HepG2 (cell line): Measurements from ENCODE around the gene NKX1-2. TPM values are rescaled to one million over a fixed set of nuclear protein-coding genes. Genes with fewer than 3 reads are reported as not detected.
A peak's percentile ranks its signal among the peaks of the same experiment; 100 is the strongest.

Experiments
- ATAC-seq: fragments of 200-7000 bp; cut with Tn5 transposase; 3 replicates; pipeline ENCODE4 v1.9.1; 2020; ENCODE audit warnings: mild to moderate bottlenecking, moderate library complexity
- BruUV-seq: library from RNA; stranded (reverse); fragments of 400-500 nt; replicated peaks from 2 replicates; lab custom pipeline; 2021; lab: Mats Ljungman, UMichigan
- CTCF ChIA-PET: fragments of 300-600 bp; formaldehyde crosslinking; extraction: SDS; loops from one replicate; lab custom pipeline; 2021; ENCODE audit warnings: low total read pairs, inconsistent platforms, low intra/inter-chr PET ratio; lab: Yijun Ruan, JAX
- POLR2A ChIA-PET: fragments of 350-600 bp; sonication (Branson Sonifier 250); formaldehyde crosslinking; loops from one replicate; lab custom pipeline; 2020; ENCODE audit warnings: antibody characterized with exemption, inconsistent platforms; lab: Yijun Ruan, JAX
- DNase-seq: peaks from one replicate; pipeline ENCODE4 v3.0.0-alpha.2; 2015; ENCODE audit warnings: low spot score
- FAIRE-seq: peaks from 3 replicates; lab custom pipeline; 2011; peaks lifted over from hg19 to GRCh38; lab: Jason Lieb, UNC
- H2AFZ ChIP-seq: one replicate; pipeline ENCODE4 v1.6.1; 2011; ENCODE audit warnings: low read length, inconsistent platforms
- H3K27ac ChIP-seq: fragments of 300-600 bp; 3 replicates; pipeline ENCODE4 v1.8.0; 2011; ENCODE audit warnings: mixed run types, mild to moderate bottlenecking, mixed read lengths, low read length, inconsistent platforms; ENCODE audit not compliant: insufficient read depth; ENCODE audit errors: extremely low read length
- H3K27me3 ChIP-seq, 2 experiments: fragments of 200-600 bp in 1 of 2; 2 replicates in 1 of 2; 3 replicates in 1 of 2; pipeline versions ENCODE4 v1.6.0 to v1.8.0; 2011; ENCODE audit warnings: low read length in 2 of 2, mild to moderate bottlenecking in 2 of 2, moderate library complexity in 2 of 2, inconsistent platforms in 1 of 2; ENCODE audit not compliant: insufficient read depth in 2 of 2, control insufficient read depth in 1 of 2
- H3K36me3 ChIP-seq, 2 experiments: fragments of 200-600 bp in 1 of 2; replicated peaks in 1 of 2; 2 replicates in 1 of 2; 3 replicates in 1 of 2; pipeline versions ENCODE4 v1.5.1 to v1.8.0; 2011; ENCODE audit warnings: low read length in 2 of 2, inconsistent platforms in 1 of 2; ENCODE audit not compliant: insufficient read depth in 2 of 2, control insufficient read depth in 1 of 2
- H3K4me1 ChIP-seq: 2 replicates; pipeline ENCODE4 v1.5.1; 2012; ENCODE audit warnings: low read length, inconsistent platforms; ENCODE audit not compliant: insufficient read depth
- H3K4me2 ChIP-seq: 2 replicates; pipeline ENCODE4 v1.6.0; 2011; ENCODE audit warnings: low read depth, low read length, inconsistent platforms
- H3K4me3 ChIP-seq, 3 experiments: fragments of 200-600 bp in 1 of 3; sonication (generic), shearing (Covaris generic) in 1 of 3; replicated peaks in 1 of 3; 2 replicates each; pipeline ENCODE4 v1.5.1; 2011 to 2016; ENCODE audit warnings: low read length in 3 of 3, inconsistent platforms in 2 of 3, low read depth in 2 of 3, mild to moderate bottlenecking in 2 of 3, control low read depth in 1 of 3, mixed read lengths in 1 of 3; ENCODE audit not compliant: insufficient read depth in 1 of 3
- H3K79me2 ChIP-seq: one replicate; pipeline ENCODE4 v1.6.1; 2011; ENCODE audit warnings: low read length, inconsistent platforms; ENCODE audit not compliant: insufficient read depth
- H3K9ac ChIP-seq: 2 replicates; pipeline ENCODE4 v1.6.0; 2011; ENCODE audit warnings: mild to moderate bottlenecking, low read depth, low read length, inconsistent platforms; ENCODE audit not compliant: insufficient read depth
- H3K9me3 ChIP-seq: 2 replicates; pipeline ENCODE4 v1.5.1; 2012; ENCODE audit warnings: mild to moderate bottlenecking, low read length
- H4K20me1 ChIP-seq: 2 replicates; pipeline ENCODE4 v1.6.0; 2011; ENCODE audit warnings: inconsistent platforms, mild to moderate bottlenecking, low read length, moderate library complexity; ENCODE audit not compliant: insufficient read depth
- ARHGAP35 ChIP-seq: sonication (generic); formaldehyde crosslinking; IDR thresholded peaks from 2 replicates; pipeline ENCODE4 v1.9.0; 2022; ENCODE audit warnings: mild to moderate bottlenecking, inconsistent platforms, moderate library complexity, missing genetic modification reagents, borderline replicate concordance
- MLLT10 ChIP-seq: sonication (generic); formaldehyde crosslinking; IDR thresholded peaks from 2 replicates; pipeline ENCODE4 v1.4.0; 2020; ENCODE audit warnings: missing genetic modification reagents
- NFE2L2 ChIP-seq: fragments of 150-350 bp; IDR thresholded peaks from 2 replicates; pipeline ENCODE4 v1.6.1; 2014; ENCODE audit warnings: low read length
- POLR2AphosphoS5 ChIP-seq: IDR thresholded peaks from 2 replicates; pipeline ENCODE4 v1.6.1; 2012; ENCODE audit warnings: low read depth, low read length
- RFXANK ChIP-seq: IDR thresholded peaks from 2 replicates; pipeline ENCODE4 v1.6.1; 2016
- SRF ChIP-seq: IDR thresholded peaks from 2 replicates; pipeline ENCODE4 v1.6.1; 2011; ENCODE audit warnings: mild to moderate bottlenecking, low read depth, low read length, moderate library complexity
- ZBTB33 ChIP-seq: sonication (generic); formaldehyde crosslinking; IDR thresholded peaks from 2 replicates; pipeline ENCODE4 v1.4.0; 2020; ENCODE audit warnings: missing genetic modification reagents
- ZNF589 ChIP-seq: sonication (generic); formaldehyde crosslinking; conservative IDR thresholded peaks from 2 replicates; pipeline ENCODE4 v1.8.0; 2022; ENCODE audit warnings: mild to moderate bottlenecking, moderate library complexity, missing genetic modification reagents
- ZNF678 ChIP-seq: sonication (generic); formaldehyde crosslinking; IDR thresholded peaks from 2 replicates; pipeline ENCODE4 v1.4.0; 2020; ENCODE audit warnings: mild to moderate bottlenecking, missing genetic modification reagents
- WGBS: methylation state at CpG from one replicate; pipeline ENCODE4 v1.1.6; 2017; ENCODE audit warnings: low lambda C conversion rate; 5-methylcytosine and 5-hydroxymethylcytosine counted together
- in situ Hi-C: cut with HindIII; loops from 2 replicates; pipeline ENCODE4 v1.10.0; 2017; ENCODE audit warnings: low pct_unique_long_range_greater_than_20kb; ENCODE audit not compliant: extremely low pct_ligation_motif_present
- intact Hi-C: fragments of 100-400 bp; cut with micrococcal nuclease; formaldehyde crosslinking; loops from one replicate; pipeline ENCODE4 v1.10.0; 2022; ENCODE audit not compliant: unreplicated experiment
- polyA plus RNA-seq, 8 experiments: library from polyadenylated mRNA; depleted of rRNA in 3 of 8; stranded (reverse) in 7 of 8; unstranded in 1 of 8; fragments of >200 nt; fragmentation: Illumina TruSeq in 4 of 8; extraction: Trizol in 4 of 8; gene quantifications; 2 replicates each; pipeline versions ENCODE4 v1.2.1 to v1.2.3, GENCODE V29; 2011 to 2016; ENCODE audit warnings: low read depth in 4 of 8, missing spikeins in 1 of 8, mixed read lengths in 1 of 8; ENCODE audit not compliant: insufficient read depth in 1 of 8
- total RNA-seq, 5 experiments: library from RNA; depleted of rRNA; stranded (reverse); fragments of >200 nt; fragmentation: Illumina TruSeq; extraction: Trizol; gene quantifications; 2 replicates each; pipeline ENCODE4 v1.2.3, GENCODE V29; 2016; ENCODE audit warnings: low read depth in 1 of 5

NKX1-2 gene
- total and polyA plus RNA-seq, 2 of the 13 experiments (the other 11 are each of a cell fraction or from before 2014, with no cell fraction given): not detected

GRCh38 chr10:124453960-124454610 lies 4.2 kb upstream of the NKX1-2 start:
- no peak overlapping the region for H2AFZ ChIP-seq
- ATAC-seq: no peak
- no peaks in the 10 kb centered on the region for H3K9me3 ChIP-seq
- no peaks in the 10 kb centered on the region for H3K79me2 ChIP-seq
- H3K27ac ChIP-seq: no peak overlapping the region
- 10% methylated on average over 8 of the region's 8 CpGs for WGBS
- in situ Hi-C loops: no loop called here
- H3K27me3 ChIP-seq: peaks cover 7 to 42% of the 10 kb centered on the region in 2 experiments
- no peaks in the 10 kb centered on the region for H4K20me1 ChIP-seq
- intact Hi-C loops: no loop called here
- ChIA-PET POLR2A (interaction anchor here (0.6 kb wide), 1 partner anchor 1500 kb away, joined by 3 read pairs; the partner anchor contains the start of gene C10orf88), CTCF (no interaction called here)
- TF ChIP-seq ZBTB33: no peak
- TF ChIP-seq ZNF678 (CRISPR knock-in tag): no peak
- no peak for TF ChIP-seq ZNF589 (CRISPR knock-in tag)
- no peak for TF ChIP-seq RFXANK (CRISPR knock-in tag)
- H3K4me2 ChIP-seq: no peak overlapping the region
- H3K36me3 ChIP-seq: no peaks in the 10 kb centered on the region
- no peak for FAIRE-seq
- H3K4me1 ChIP-seq: peaks cover 20% of the 10 kb centered on the region
- no peak overlapping the region for H3K4me3 ChIP-seq
- BruUV-seq: no TSS peak
- H3K9ac ChIP-seq: no peak overlapping the region
- no peak for DNase-seq

DNA sequence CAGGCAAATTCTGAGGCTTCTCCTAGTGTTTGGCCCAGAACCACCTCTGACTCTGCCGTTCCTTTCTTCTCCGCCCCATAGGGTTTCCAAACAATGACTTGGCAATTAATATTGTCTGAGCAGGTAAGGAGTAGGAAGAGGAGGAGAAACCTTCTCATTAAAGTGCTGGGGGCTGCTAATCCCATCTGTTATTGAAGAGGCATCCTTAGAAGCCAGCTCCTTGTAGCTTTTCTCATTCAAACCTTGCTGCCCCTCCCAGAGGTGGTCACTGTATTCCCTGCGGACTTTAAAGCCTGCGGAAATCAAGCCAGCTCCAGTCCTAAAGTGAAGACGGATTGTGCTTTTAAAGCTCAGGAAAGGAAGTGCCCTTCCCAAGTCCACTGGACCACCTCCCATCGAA lies 1.4 kb upstream of the NKX1-2 start:
- Histone ChIP-seq H3K9ac (no peak overlapping the region), H3K4me3 (no peak overlapping the region), H4K20me1 (no peaks in the 10 kb centered on the region), H2AFZ (no peak overlapping the region), H3K4me2 (no peak overlapping the region), H3K36me3 (no peaks in the 10 kb centered on the region), H3K9me3 (no peaks in the 10 kb centered on the region), H3K4me1 (peaks cover 20% of the 10 kb centered on the region), H3K79me2 (no peaks in the 10 kb centered on the region), H3K27ac (no peak overlapping the region), H3K27me3 (peaks cover 13 to 69% of the 10 kb centered on the region in 2 experiments)
- in situ Hi-C loops: no loop called here
- POLR2A ChIA-PET: no interaction called here
- no peak for ATAC-seq
- intact Hi-C loops: no loop called here
- DNase-seq: no peak
- no TSS peak for BruUV-seq
- TF ChIP-seq POLR2AphosphoS5 (no peak), ARHGAP35 (no peak), NFE2L2 (peak; percentile 63; the same call in 1 of the 2 replicates), SRF (no peak), MLLT10 (CRISPR knock-in tag) (no peak)
- 24% methylated on average over 6 of the region's 6 CpGs for WGBS
- FAIRE-seq: no peak
- CTCF ChIA-PET: no interaction called here
